ENCODE data around the gene MAPKAP1.
"Not testable (repeated sequence)": the region's sequence is repeated elsewhere in the genome, so short reads cannot be mapped to it uniquely, and the experiment has no call there.

MAPKAP1 gene

GRCh38 chr9:125705893-125706292 is 1.1 kb downstream of the MAPKAP1 start:
- Histone ChIP-seq H3K9ac (peak overlapping the region; percentile 88 to 99 (median 94)), H3K36me3 (peaks cover 0 to 19% (median 8%) of the 10 kb centered on the region in 11 experiments; a peak in 10 of 22 replicates), H3K9me3 (replicated peaks in 1 of 11) (no peaks in the 10 kb centered on the region), H3K4me1 (peaks cover 15 to 28% (median 21%) of the 10 kb centered on the region in 10 experiments), H4K20me1 (peaks cover 0 to 41% (median 12%) of the 10 kb centered on the region in 11 experiments; a peak in 13 of 22 replicates), H3K4me2 (peak overlapping the region; percentile 86 to 96 (median 92)), H3K27ac (peak overlapping the region in 6 of 11 experiments; percentile 86 to 96 (median 93); a peak in 9 of 22 replicates), H3K4me3 (peak overlapping the region; percentile 84 to 99 (median 91)), H3K27me3 (no peaks in the 10 kb centered on the region)
- TF ChIP-seq Cebpa-rat (IDR thresholded peaks at IDR 0.05) = 0 out of 22 replicates have a peak, but pooled peaks of 1 of the 11 experiments have one; percentile 10

GRCh38 chr9:125703662-125704061 is 3.3 kb downstream of the MAPKAP1 start:
- Histone ChIP-seq H3K4me2 (no peak overlapping the region), H3K4me1 (peaks cover 15 to 28% (median 21%) of the 10 kb centered on the region in 10 experiments), H4K20me1 (peaks cover 0 to 63% (median 29%) of the 10 kb centered on the region in 11 experiments; a peak in 15 of 22 replicates), H3K4me3 (no peak overlapping the region), H3K36me3 (peaks cover 0 to 19% (median 8%) of the 10 kb centered on the region in 11 experiments; a peak in 10 of 22 replicates), H3K9ac (no peak overlapping the region), H3K27ac (no peak overlapping the region), H3K9me3 (replicated peaks in 1 of 11) (no peaks in the 10 kb centered on the region), H3K27me3 (no peaks in the 10 kb centered on the region)
- TF ChIP-seq Cebpa-rat (IDR thresholded peaks at IDR 0.05) = no peak

GRCh38 chr9:125701351-125701750 is 5.7 kb downstream of the MAPKAP1 start:
- no peaks in the 10 kb centered on the region for H3K27me3 ChIP-seq
- H3K9me3 ChIP-seq (replicated peaks in 1 of 11) = no peaks in the 10 kb centered on the region
- no peak overlapping the region for H3K27ac ChIP-seq
- no peak overlapping the region for H3K4me3 ChIP-seq
- no peak for TF ChIP-seq Cebpa-rat (IDR thresholded peaks at IDR 0.05)
- no peak overlapping the region for H3K9ac ChIP-seq
- peaks cover 0 to 77% (median 39%) of the 10 kb centered on the region in 11 experiments; a peak in 15 of 22 replicates for H4K20me1 ChIP-seq
- H3K4me1 ChIP-seq = peaks cover 15 to 29% (median 18%) of the 10 kb centered on the region in 10 experiments
- no peak overlapping the region for H3K4me2 ChIP-seq
- H3K36me3 ChIP-seq = peaks cover 0 to 19% (median 8%) of the 10 kb centered on the region in 11 experiments; a peak in 10 of 22 replicates

- no peak overlapping the region for H3K27ac ChIP-seq
- no peak overlapping the region for H3K9ac ChIP-seq
- peaks cover 0 to 19% (median 8%) of the 10 kb centered on the region in 11 experiments; a peak in 10 of 22 replicates for H3K36me3 ChIP-seq
- H3K4me1 ChIP-seq = peaks cover 14 to 29% (median 18%) of the 10 kb centered on the region in 10 experiments
- no peaks in the 10 kb centered on the region for H3K9me3 ChIP-seq (replicated peaks in 1 of 11)
- no peaks in the 10 kb centered on the region for H3K27me3 ChIP-seq
- TF ChIP-seq Cebpa-rat (IDR thresholded peaks at IDR 0.05) = no peak
- H3K4me2 ChIP-seq = no peak overlapping the region
- H3K4me3 ChIP-seq = no peak overlapping the region
- H4K20me1 ChIP-seq = peaks cover 0 to 83% (median 40%) of the 10 kb centered on the region in 11 experiments; a peak in 15 of 22 replicates
Measured at GRCh38 chr9:125700791-125701190, 6.2 kb downstream of the MAPKAP1 start.

- no peaks in the 10 kb centered on the region for H3K9me3 ChIP-seq (replicated peaks in 1 of 11)
- no peak overlapping the region for H3K9ac ChIP-seq
- H3K27me3 ChIP-seq = no peaks in the 10 kb centered on the region
- H3K36me3 ChIP-seq = peaks cover 0 to 17% (median 8%) of the 10 kb centered on the region in 11 experiments; a peak in 11 of 22 replicates
- peaks cover 12 to 24% (median 14%) of the 10 kb centered on the region in 10 experiments; a peak in 17 of 20 replicates for H3K4me1 ChIP-seq
- H3K4me2 ChIP-seq = no peak overlapping the region
- no peak for TF ChIP-seq Cebpa-rat (IDR thresholded peaks at IDR 0.05)
- no peak overlapping the region for H3K27ac ChIP-seq
- H3K4me3 ChIP-seq = no peak overlapping the region
- H4K20me1 ChIP-seq = peaks cover 0 to 89% (median 40%) of the 10 kb centered on the region in 11 experiments; a peak in 15 of 22 replicates
Measured at GRCh38 chr9:125699870-125700269, 7.1 kb downstream of the MAPKAP1 start.

- 0 out of 22 replicates have a peak overlapping the region, but pooled peaks of 1 of the 11 experiments have one; percentile 12 for H3K9ac ChIP-seq
- no peak overlapping the region for H3K4me3 ChIP-seq
- H4K20me1 ChIP-seq = peaks cover 0 to 81% (median 40%) of the 10 kb centered on the region in 11 experiments; a peak in 15 of 22 replicates
- H3K27me3 ChIP-seq = no peaks in the 10 kb centered on the region
- peaks cover 12 to 28% (median 14%) of the 10 kb centered on the region in 10 experiments; a peak in 17 of 20 replicates for H3K4me1 ChIP-seq
- 0 out of 22 replicates have a peak overlapping the region, but pooled peaks of 1 of the 11 experiments have one; percentile 26 for H3K27ac ChIP-seq
- H3K4me2 ChIP-seq = peak overlapping the region; percentile 44 to 79 (median 59); a peak in 20 of 22 replicates
- H3K9me3 ChIP-seq (replicated peaks in 1 of 11) = no peaks in the 10 kb centered on the region
- no peak for TF ChIP-seq Cebpa-rat (IDR thresholded peaks at IDR 0.05)
- peaks cover 0 to 12% (median 6%) of the 10 kb centered on the region in 11 experiments; a peak in 5 of 22 replicates for H3K36me3 ChIP-seq
Measured at GRCh38 chr9:125696106-125696647, 10.8 kb downstream of the MAPKAP1 start.

- peaks cover 0 to 15% (median 7%) of the 10 kb centered on the region in 11 experiments; a peak in 7 of 22 replicates for H3K36me3 ChIP-seq
- not testable (repeated sequence) for H3K27ac ChIP-seq; H3K9ac ChIP-seq; H3K4me3 ChIP-seq; H3K9me3 ChIP-seq (replicated peaks in 1 of 11); H3K27me3 ChIP-seq
- peaks cover 0 to 81% (median 34%) of the 10 kb centered on the region in 11 experiments; a peak in 15 of 22 replicates for H4K20me1 ChIP-seq
- H3K4me2 ChIP-seq = peak overlapping the region in 8 of 11 experiments; percentile 44 to 79 (median 52); a peak in 13 of 22 replicates
- H3K4me1 ChIP-seq = peaks cover 12 to 34% (median 16%) of the 10 kb centered on the region in 10 experiments; a peak in 17 of 20 replicates
Measured at GRCh38 chr9:125695548-125695947, 11.5 kb downstream of the MAPKAP1 start.

- no peak overlapping the region for H3K27ac ChIP-seq
- peaks cover 0 to 71% (median 25%) of the 10 kb centered on the region in 11 experiments; a peak in 15 of 22 replicates for H4K20me1 ChIP-seq
- H3K4me1 ChIP-seq = peaks cover 12 to 45% (median 17%) of the 10 kb centered on the region in 10 experiments; a peak in 17 of 20 replicates
- H3K9ac ChIP-seq = no peak overlapping the region
- H3K4me3 ChIP-seq = no peak overlapping the region
- no peaks in the 10 kb centered on the region for H3K27me3 ChIP-seq
- TF ChIP-seq Cebpa-rat (IDR thresholded peaks at IDR 0.05) = no peak
- no peak overlapping the region for H3K4me2 ChIP-seq
- H3K9me3 ChIP-seq (replicated peaks in 1 of 11) = peaks cover 0 to 4% (median 0%) of the 10 kb centered on the region in 11 experiments; a peak in 1 of 22 replicates
- H3K36me3 ChIP-seq = peaks cover 0 to 21% (median 10%) of the 10 kb centered on the region in 11 experiments; a peak in 10 of 22 replicates
Measured at GRCh38 chr9:125694478-125694877, 12.5 kb downstream of the MAPKAP1 start.

- H4K20me1 ChIP-seq = peaks cover 0 to 68% (median 20%) of the 10 kb centered on the region in 11 experiments; a peak in 13 of 22 replicates
Measured at GRCh38 chr9:125693492-125693891, 13.5 kb downstream of the MAPKAP1 start.

More at GRCh38 chr9:125693492-125693891, 13.5 kb downstream of the MAPKAP1 start:
- not testable (repeated sequence) for H3K4me3 ChIP-seq; H3K4me2 ChIP-seq; H3K27me3 ChIP-seq; H3K9ac ChIP-seq; H3K27ac ChIP-seq; H3K9me3 ChIP-seq (replicated peaks in 1 of 11)
- Histone ChIP-seq H3K4me1 (peaks cover 12 to 48% (median 17%) of the 10 kb centered on the region in 10 experiments; a peak in 17 of 20 replicates), H3K36me3 (peaks cover 0 to 22% (median 10%) of the 10 kb centered on the region in 11 experiments; a peak in 10 of 22 replicates)
